Sigmoid colon (tissue), 7 donors: ENCODE data around the gene TRANK1. TPM values are rescaled to one million over a fixed set of nuclear protein-coding genes. Genes with fewer than 3 reads are reported as not detected.

Source experiments
- DNase-seq: peaks from one replicate; pipeline ENCODE4 v3.0.0-alpha.2; 2019
- H3K27ac ChIP-seq, 4 donors: fragments of 200-600 bp; sonication (generic); one replicate each; pipeline ENCODE4 v1.5.1; 2016 to 2019; ENCODE audit warnings: mild to moderate bottlenecking in 1 of 4
- H3K27me3 ChIP-seq, 3 donors: fragments of 200-600 bp; sonication (generic); one replicate each; pipeline ENCODE4 v1.5.1; 2019; ENCODE audit warnings: mild to moderate bottlenecking in 1 of 3
- H3K36me3 ChIP-seq, 4 donors: fragments of 200-600 bp; sonication (generic); one replicate each; pipeline ENCODE4 v1.5.1; 2016 to 2019
- H3K4me1 ChIP-seq, 4 donors: fragments of 200-600 bp; sonication (generic); one replicate each; pipeline ENCODE4 v1.5.1; 2017 to 2019
- H3K4me3 ChIP-seq, 4 donors: fragments of 200-600 bp; sonication (generic); one replicate each; pipeline ENCODE4 v1.5.1; 2017 to 2019; ENCODE audit warnings: mild to moderate bottlenecking in 2 of 4, moderate library complexity in 1 of 4
- H3K9me3 ChIP-seq, 4 donors: fragments of 200-600 bp in 3 of 4; sonication (generic) in 3 of 4; one replicate each; pipeline versions ENCODE4 v1.5.1 to v1.6.1; 2013 to 2019
- EP300 ChIP-seq, 4 donors: sonication (generic); formaldehyde crosslinking; IDR thresholded peaks; one replicate each; pipeline ENCODE4 v1.6.1; 2017; ENCODE audit warnings: antibody characterized with exemption in 4 of 4
- POLR2A ChIP-seq, 2 donors: fragments of 450-650 bp; IDR thresholded peaks; one replicate each; pipeline ENCODE4 v1.6.1; 2016; ENCODE audit warnings: antibody characterized with exemption in 2 of 2, mild to moderate bottlenecking in 2 of 2, moderate library complexity in 2 of 2
- POLR2AphosphoS5 ChIP-seq, 4 donors: sonication (generic); formaldehyde crosslinking; IDR thresholded peaks; one replicate each; pipeline ENCODE4 v1.6.1; 2017; ENCODE audit warnings: antibody characterized with exemption in 4 of 4
- WGBS, 2 donors: extraction: QIAGEN DNeasy Blood & Tissue Kit; methylation state at CpG; one replicate each; pipeline ENCODE4 v1.1.7; 2013; 5-methylcytosine and 5-hydroxymethylcytosine counted together
- intact Hi-C: fragments of 100-400 bp; cut with DNase I; formaldehyde crosslinking; loops from one replicate; pipeline ENCODE4 v1.15.1; 2023
- polyA plus RNA-seq, 3 donors: library from polyadenylated mRNA; stranded (reverse); fragments of 200-250 nt; gene quantifications; one replicate each; pipeline ENCODE4 v1.2.3, GENCODE V29; 2013
- total RNA-seq, 4 donors: library from RNA; depleted of rRNA; stranded (reverse); fragments of >200 nt; gene quantifications; one replicate each; pipeline ENCODE4 v1.1.0, GENCODE V29; 2016
- TF ChIP-seq, protein P1 (sequence below), 4 experiments: fragments of 450-650 bp in 3 of 4; fragments of 200-600 bp in 1 of 4; IDR thresholded peaks; one replicate each; pipeline ENCODE4 v1.5.1; 2016 to 2019; ENCODE audit warnings: antibody characterized with exemption in 4 of 4, mild to moderate bottlenecking in 3 of 4, moderate library complexity in 2 of 4
- donor health status: healthy with polysubstance abuse.
- donor health status: Bipolar disorder and iron deficiency.
- donor health status: healthy.

TRANK1 gene
- total and polyA plus RNA-seq, 7 donors: 8.6 to 36.4 (median 21.7) TPM

DNA sequence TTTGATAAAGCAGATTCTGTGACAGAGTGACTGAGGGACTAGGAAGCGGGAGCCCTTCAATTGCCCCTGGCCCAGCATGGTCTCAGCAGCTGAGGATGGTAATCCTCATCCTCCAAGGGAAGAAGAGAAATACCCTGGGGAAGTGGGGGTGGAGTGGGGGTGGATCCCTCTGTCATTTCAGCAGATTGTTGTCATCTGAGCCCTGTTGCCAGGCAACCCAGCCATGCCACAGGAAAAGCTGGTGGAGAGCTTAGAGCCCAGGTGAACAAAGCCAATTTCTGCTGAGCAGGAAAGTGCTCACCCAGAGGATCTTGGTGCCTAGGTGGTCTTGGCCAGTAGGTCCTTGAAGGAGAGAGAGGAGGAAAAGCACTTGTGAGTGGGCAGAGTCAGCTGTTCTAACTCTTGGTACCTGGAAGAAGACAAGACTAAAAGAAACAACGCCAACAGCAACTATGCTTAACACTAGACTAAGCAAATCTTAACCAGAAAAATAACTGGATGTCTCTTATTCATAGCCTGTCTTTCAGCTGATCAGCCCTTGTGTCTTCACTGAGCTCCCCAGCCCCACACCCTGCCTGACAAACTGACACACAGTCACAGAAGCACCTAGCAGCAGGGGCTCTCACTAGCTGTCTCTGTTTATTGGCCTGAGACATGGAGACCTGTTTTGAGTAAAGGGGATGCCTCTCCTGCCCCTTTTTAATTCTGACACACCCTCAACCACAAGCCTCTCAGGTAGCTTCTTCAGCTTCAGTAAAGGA lies 140.4 kb downstream of the TRANK1 start:
- no peak overlapping the region for H3K27ac ChIP-seq
- peaks cover 0 to 12% (median 2%) of the 10 kb centered on the region in 4 donors for H3K9me3 ChIP-seq
- intact Hi-C loops: no loop called here
- H3K4me3 ChIP-seq: no peak overlapping the region
- WGBS, 2 donors: 92 to 95% methylated on average over 2 of the region's 2 CpGs
- no peak for DNase-seq
- no peaks in the 10 kb centered on the region for H3K36me3 ChIP-seq
- no peaks in the 10 kb centered on the region for H3K27me3 ChIP-seq
- TF ChIP-seq EP300 (IDR thresholded peaks at IDR 0.05) (no peak), POLR2A (IDR thresholded peaks at IDR 0.05) (no peak), POLR2AphosphoS5 (IDR thresholded peaks at IDR 0.05) (no peak)
- no peaks in the 10 kb centered on the region for H3K4me1 ChIP-seq

DNA sequence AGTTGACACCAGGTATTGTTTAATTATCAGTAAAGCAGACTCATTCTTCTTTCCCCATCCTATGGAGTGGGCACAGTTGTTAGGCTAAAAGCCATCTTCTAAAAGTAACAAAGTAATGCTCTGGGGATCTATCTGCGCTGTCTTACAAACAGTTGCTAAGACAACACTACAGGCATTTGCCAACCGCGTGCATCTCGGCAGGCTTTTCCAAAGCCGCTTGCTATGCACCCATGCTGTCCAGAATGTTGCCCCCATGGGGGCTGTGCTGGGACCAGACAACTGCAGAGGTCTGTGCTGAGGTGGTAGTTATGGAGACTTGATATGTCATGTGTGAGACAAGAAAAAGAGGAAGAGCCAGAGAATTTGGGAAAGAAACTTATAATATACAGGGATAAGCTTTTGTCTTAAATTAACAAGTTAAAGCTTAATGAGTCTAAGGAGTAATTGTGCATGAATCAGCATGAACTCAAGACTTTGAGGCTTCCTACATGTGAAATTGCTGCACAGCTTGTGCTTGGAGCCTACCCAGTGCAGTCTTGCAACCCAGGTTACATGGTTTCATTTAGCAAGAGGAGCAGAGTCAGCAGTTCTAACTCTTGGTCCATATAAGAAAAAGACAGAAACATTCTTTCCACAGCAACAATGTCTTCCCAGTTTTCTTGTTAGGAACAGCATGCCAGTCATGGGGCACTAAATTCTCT lies 141.6 kb downstream of the TRANK1 start:
- intact Hi-C loops: no loop called here

DNA sequence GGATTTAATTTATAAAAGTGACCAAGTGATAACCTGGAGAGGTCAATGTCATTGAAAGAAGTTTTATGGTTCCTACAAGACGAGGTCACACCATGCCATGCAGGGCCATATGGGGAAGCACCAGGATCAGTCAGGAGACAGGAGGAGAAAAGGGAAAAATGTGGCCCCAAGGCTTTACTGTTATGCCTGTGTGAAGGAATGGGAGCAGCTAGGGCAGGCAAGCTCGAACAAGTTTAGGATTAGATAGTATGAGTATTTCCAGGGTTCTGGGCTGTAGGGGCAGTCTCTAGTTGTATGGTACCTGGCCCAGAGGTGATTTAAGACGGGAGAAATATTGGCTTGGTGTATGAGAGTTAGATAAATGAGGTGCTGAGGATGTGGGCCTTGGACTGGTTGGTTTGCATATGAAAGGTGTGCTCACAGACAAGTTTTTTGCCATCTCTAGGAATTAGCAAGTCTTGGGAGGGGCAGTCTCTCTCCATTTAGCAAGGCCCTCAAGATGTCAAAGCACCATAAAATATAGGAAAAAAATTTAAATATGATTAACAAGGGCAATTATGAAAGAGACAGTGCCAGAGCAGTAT lies 144.2 kb downstream of the TRANK1 start:
- no peaks in the 10 kb centered on the region for H3K27me3 ChIP-seq
- no peak for DNase-seq
- H3K27ac ChIP-seq: no peak overlapping the region
- peaks cover 0 to 12% (median 1%) of the 10 kb centered on the region in 4 donors for H3K9me3 ChIP-seq
- 61 to 76% methylated on average over 3 of the region's 3 CpGs for WGBS, 2 donors
- TF ChIP-seq, protein P1, sequence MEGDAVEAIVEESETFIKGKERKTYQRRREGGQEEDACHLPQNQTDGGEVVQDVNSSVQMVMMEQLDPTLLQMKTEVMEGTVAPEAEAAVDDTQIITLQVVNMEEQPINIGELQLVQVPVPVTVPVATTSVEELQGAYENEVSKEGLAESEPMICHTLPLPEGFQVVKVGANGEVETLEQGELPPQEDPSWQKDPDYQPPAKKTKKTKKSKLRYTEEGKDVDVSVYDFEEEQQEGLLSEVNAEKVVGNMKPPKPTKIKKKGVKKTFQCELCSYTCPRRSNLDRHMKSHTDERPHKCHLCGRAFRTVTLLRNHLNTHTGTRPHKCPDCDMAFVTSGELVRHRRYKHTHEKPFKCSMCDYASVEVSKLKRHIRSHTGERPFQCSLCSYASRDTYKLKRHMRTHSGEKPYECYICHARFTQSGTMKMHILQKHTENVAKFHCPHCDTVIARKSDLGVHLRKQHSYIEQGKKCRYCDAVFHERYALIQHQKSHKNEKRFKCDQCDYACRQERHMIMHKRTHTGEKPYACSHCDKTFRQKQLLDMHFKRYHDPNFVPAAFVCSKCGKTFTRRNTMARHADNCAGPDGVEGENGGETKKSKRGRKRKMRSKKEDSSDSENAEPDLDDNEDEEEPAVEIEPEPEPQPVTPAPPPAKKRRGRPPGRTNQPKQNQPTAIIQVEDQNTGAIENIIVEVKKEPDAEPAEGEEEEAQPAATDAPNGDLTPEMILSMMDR (IDR thresholded peaks at IDR 0.05): no peak
- TF ChIP-seq EP300 (IDR thresholded peaks at IDR 0.05): no peak
- TF ChIP-seq POLR2A (IDR thresholded peaks at IDR 0.05): no peak
- TF ChIP-seq POLR2AphosphoS5 (IDR thresholded peaks at IDR 0.05): no peak
- H3K4me1 ChIP-seq: no peaks in the 10 kb centered on the region
- intact Hi-C loops: no loop called here
- no peaks in the 10 kb centered on the region for H3K36me3 ChIP-seq
- no peak overlapping the region for H3K4me3 ChIP-seq

More for the DNA sequence above, 141.6 kb downstream of the TRANK1 start:
- Histone ChIP-seq H3K4me3 (no peak overlapping the region), H3K27ac (no peak overlapping the region), H3K27me3 (no peaks in the 10 kb centered on the region), H3K9me3 (peaks cover 0 to 12% (median 2%) of the 10 kb centered on the region in 4 donors), H3K36me3 (no peaks in the 10 kb centered on the region), H3K4me1 (no peaks in the 10 kb centered on the region)
- TF ChIP-seq EP300 (IDR thresholded peaks at IDR 0.05): no peak
- TF ChIP-seq, protein P1 (IDR thresholded peaks at IDR 0.05): no peak
- TF ChIP-seq POLR2A (IDR thresholded peaks at IDR 0.05): no peak
- no peak for TF ChIP-seq POLR2AphosphoS5 (IDR thresholded peaks at IDR 0.05)
- DNase-seq: no peak
- 96 to 97% methylated on average over 5 of the region's 5 CpGs for WGBS, 2 donors

DNA sequence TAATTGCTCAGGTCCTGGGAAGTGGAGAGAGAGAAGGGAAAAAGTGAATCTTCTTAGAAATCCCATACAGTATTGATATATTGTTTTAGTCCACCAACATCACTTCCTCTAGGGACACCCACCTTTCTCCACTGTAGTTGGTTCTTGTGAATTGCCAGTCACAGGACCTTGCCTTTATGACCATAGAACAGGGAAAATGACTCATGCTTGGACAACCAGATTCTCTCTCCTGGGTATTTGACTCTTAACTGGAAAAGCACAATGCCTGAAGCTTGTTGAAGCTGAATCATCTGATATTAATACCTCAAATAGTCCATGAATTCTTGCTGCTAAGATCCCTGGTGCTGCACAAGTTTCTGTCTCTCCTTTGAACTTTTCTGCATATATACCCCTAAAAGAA lies 148.0 kb downstream of the TRANK1 start:
- H3K9me3 ChIP-seq: no peaks in the 10 kb centered on the region
- no peak for DNase-seq
- H3K27me3 ChIP-seq: no peaks in the 10 kb centered on the region
- H3K4me1 ChIP-seq: no peaks in the 10 kb centered on the region
- H3K4me3 ChIP-seq: no peak overlapping the region
- no peak for TF ChIP-seq POLR2A (IDR thresholded peaks at IDR 0.05)
- TF ChIP-seq EP300 (IDR thresholded peaks at IDR 0.05): no peak
- TF ChIP-seq, protein P1 (IDR thresholded peaks at IDR 0.05): no peak
- TF ChIP-seq POLR2AphosphoS5 (IDR thresholded peaks at IDR 0.05): no peak
- intact Hi-C loops: no loop called here
- no peak overlapping the region for H3K27ac ChIP-seq
- no peaks in the 10 kb centered on the region for H3K36me3 ChIP-seq

DNA sequence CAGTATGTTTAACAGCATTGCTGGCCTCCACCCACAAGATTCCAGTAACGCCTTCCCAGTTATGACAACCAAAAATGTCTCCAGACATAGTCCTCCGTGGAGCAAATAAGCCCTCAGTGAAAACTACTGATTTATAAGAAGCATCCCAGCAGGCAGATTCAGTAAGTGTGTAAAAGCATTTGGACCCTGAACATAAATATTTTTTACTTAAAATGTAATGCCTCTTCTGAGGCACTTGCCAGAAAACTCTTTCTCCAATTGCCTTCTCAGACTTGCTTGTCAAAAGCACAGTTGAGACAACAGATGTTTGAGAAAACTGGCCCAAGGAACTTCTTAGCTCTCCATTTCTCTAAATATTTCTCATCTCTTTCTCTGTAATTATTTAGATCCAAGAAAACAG lies 148.7 kb downstream of the TRANK1 start:
- no peaks in the 10 kb centered on the region for H3K36me3 ChIP-seq
- no peaks in the 10 kb centered on the region for H3K27me3 ChIP-seq
- no peak overlapping the region for H3K27ac ChIP-seq
- DNase-seq: no peak
- intact Hi-C loops: no loop called here
- TF ChIP-seq, protein P1 (IDR thresholded peaks at IDR 0.05): no peak
- TF ChIP-seq EP300 (IDR thresholded peaks at IDR 0.05) (no peak), POLR2A (IDR thresholded peaks at IDR 0.05) (no peak), POLR2AphosphoS5 (IDR thresholded peaks at IDR 0.05) (no peak)
- H3K4me3 ChIP-seq: no peak overlapping the region
- WGBS, 2 donors: 70 to 76% methylated on average over 2 of the region's 2 CpGs
- no peaks in the 10 kb centered on the region for H3K4me1 ChIP-seq
- no peaks in the 10 kb centered on the region for H3K9me3 ChIP-seq
